ENCODE measurements around the gene B3GNT7.
A peak's percentile ranks its signal among the peaks of the same experiment; 100 is the strongest.
"Not testable (repeated sequence)": the region's sequence is repeated elsewhere in the genome, so short reads cannot be mapped to it uniquely, and the experiment has no call there.

B3GNT7 gene

GRCh38 chr2:231399046-231399852 is 3.7 kb downstream of the B3GNT7 start:
- FAIRE-seq (no peak), DNase-seq (ENCODE audit: extremely low spot score, insufficient read length, low read depth) (no peak)

GRCh38 chr2:231399853-231400680 is 4.6 kb downstream of the B3GNT7 start:
- no peak for DNase-seq (ENCODE audit: extremely low spot score, insufficient read length, low read depth)
- FAIRE-seq, result no peak

- not testable (repeated sequence) for DNase-seq (ENCODE audit: extremely low spot score, insufficient read length, low read depth); FAIRE-seq
These were observed 5.2 kb downstream of the B3GNT7 start for GRCh38 chr2:231400681-231401080.

GRCh38 chr2:231401101-231401500 is 5.6 kb downstream of the B3GNT7 start:
- DNase-seq (ENCODE audit: extremely low spot score, insufficient read length, low read depth); FAIRE-seq: not testable (repeated sequence)

GRCh38 chr2:231403421-231404182 is 8.1 kb downstream of the B3GNT7 start:
- FAIRE-seq; DNase-seq (ENCODE audit: extremely low spot score, insufficient read length, low read depth): not testable (repeated sequence)

DNA sequence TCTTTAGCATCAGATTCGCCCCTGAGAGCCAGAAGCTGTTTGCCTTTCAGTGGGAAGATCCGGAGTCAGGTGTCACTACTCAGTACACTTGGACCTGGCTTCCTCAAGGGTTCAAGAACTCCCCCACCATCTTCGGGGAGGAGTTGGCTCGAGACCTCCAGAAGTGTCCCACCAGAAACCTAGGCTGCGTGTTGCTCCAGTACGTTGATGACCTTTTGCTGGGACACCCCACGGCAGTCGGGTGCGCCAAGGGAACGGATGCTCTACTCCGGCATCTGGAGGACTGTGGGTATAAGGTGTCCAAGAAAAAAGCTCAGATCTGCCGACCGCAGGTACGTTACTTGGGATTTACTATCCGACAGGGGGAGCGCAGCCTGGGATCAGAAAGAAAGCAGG is 8.7 kb downstream of the B3GNT7 start:
- DNase-seq (ENCODE audit: extremely low spot score, insufficient read length, low read depth); FAIRE-seq: not testable (repeated sequence)

DNA sequence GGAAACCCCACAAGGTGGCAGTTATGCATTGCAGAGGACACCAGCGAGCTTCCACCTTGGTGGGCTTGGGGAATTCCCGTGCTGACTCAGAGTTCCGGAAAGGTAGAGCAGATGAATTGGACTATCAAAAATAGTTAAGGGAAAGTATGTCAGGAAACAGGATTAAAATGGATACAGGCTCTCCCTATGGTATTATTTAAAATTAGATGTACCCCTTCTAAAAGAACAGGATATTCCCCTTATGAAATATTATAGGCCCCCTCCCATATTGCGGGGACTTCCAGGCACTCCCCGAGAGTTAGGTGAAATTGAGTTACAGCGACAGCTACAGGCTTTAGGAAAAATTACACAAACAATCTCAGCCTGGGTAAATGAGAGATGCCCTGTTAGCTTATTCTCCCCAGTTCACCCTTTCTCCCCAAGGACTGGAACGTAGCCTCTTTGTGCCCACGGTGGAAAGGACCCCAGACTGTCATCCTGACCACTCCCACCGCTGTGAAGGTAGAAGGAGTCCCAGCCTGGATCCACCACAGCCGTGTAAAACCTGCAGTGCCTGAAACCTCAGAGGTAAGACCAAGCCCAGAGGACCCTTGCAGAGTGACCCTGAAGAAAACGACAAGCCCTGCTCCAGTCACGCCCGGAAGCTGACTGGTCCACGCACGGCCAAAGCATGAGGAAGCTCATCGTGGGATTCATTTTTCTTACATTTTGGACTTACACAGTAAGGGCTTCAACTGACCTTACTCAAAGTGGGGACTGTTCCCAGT is 10.3 kb downstream of the B3GNT7 start:
- not testable (repeated sequence) for DNase-seq (ENCODE audit: extremely low spot score, insufficient read length, low read depth); FAIRE-seq

DNA sequence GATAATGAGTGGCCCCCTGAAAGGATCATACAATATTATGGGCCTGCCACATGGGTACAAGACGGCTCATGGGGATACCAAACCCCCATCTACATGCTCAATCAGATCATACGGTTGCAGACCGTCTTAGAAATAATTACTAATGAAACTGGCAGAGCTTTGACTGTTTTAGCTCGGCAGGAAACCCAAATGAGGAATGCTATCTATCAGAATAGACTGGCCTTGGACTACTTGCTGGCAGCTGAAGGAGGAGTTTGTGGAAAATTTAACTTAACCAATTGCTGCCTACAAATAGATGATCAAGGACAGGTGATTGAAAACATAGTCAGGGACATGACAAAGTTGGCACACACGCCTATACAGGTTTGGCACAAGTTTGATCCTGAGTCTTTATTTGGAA is 12.2 kb downstream of the B3GNT7 start:
- FAIRE-seq; DNase-seq (ENCODE audit: extremely low spot score, insufficient read length, low read depth): not testable (repeated sequence)

- not testable (repeated sequence) for FAIRE-seq; DNase-seq (ENCODE audit: extremely low spot score, insufficient read length, low read depth)
These were observed 12.8 kb downstream of the B3GNT7 start for GRCh38 chr2:231408304-231408703.

DNA sequence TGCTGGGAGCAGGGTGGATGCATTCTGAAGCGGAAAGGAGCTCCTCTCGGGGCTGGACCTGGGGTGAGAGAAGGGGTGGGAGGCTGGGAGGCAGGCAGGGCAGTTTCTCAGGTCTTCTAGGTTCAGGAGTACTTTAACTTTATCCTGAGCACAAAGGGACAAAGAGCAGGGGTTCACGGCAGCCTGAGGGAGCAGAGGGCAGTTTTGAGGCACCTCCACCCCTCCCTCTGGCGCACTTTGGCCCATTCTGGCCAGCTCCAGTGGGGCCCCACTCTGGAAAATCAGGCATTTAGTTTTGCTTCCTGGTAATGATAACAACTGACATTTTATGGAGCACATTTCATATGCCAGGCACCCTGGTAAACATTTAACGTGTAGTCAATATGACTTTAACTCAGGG is 14.3 kb downstream of the B3GNT7 start:
- DNase-seq (ENCODE audit: extremely low spot score, insufficient read length, low read depth) (no peak), FAIRE-seq (no peak)

DNA sequence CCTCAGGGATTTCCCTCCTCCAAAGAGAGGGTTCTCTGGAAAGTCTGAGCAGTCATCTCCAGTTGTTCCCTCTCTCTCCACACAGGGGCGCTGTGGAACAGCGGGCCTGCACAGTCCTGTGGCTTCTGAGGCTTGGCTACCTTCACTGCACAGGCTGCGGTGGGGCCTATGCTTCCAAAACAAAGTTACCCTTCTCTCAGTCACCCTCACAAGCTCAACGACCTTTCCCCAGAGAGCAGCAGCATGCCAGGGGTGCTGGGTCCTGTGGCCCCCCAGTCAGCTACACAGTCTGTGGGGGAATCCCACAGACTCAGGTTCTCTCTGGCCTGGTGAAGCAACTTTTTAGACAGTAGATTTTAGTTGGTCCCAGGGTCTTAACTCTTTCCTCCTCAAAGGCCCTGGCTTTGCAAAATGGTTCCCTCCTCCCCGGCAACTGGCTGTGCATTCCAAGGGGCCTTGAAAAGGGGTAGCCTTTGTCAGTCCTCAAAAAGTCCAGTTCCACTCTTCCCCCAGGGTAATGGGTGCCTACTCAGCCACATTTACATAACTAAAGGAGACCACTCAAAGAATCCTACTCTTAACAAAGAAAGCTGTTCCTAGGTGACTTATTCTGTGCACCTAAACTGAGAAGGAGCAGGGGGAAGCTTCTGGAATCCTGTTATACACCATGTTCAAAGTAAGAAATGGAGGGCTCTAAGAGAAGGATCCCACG is 14.9 kb downstream of the B3GNT7 start:
- FAIRE-seq, result peak; percentile 35
- DNase-seq (ENCODE audit: extremely low spot score, insufficient read length, low read depth), result no peak

DNA sequence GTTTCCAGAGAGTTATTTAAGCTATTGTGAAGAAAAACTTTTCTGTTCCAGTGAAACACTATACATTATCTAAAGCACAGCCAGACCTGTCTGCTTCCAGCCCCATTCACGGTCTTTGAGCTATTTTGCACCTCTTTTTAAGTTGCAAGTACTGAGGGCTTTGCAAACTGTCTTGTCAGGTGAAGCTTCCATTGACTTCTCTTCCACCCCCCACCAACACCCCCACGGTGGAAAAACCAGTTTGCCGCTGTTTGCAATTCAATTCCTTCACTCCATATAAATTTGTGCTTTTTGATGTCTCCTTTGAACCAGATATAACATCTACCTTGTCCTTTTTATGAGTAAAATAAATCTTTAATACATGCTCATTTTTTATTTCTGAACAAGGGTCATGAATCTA is 15.7 kb downstream of the B3GNT7 start:
- no peak for FAIRE-seq
- no peak for DNase-seq (ENCODE audit: extremely low spot score, insufficient read length, low read depth)

- FAIRE-seq (peak; percentile 87), DNase-seq (ENCODE audit: extremely low spot score, insufficient read length, low read depth) (peak; percentile 70)
These were observed 16.5 kb downstream of the B3GNT7 start for GRCh38 chr2:231411831-231412617.

DNA sequence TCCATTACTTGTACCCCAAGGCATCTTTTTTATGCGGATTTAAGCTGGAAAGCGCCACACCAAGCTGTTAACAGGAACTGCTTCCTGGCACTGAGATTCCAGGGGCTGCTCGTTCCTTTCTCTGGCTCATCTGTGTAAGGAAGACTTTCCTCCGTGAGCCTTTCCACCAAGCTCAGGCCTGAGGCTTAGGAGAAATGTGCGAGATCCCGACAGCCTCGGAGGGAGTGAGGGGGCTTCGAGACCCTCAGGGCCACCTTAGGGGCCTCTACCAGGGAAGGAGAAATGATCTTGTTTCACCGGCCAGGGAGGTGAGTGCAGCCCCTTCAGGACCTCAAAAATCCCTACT is 17.1 kb downstream of the B3GNT7 start:
- FAIRE-seq (no peak), DNase-seq (ENCODE audit: extremely low spot score, insufficient read length, low read depth) (no peak)

DNA sequence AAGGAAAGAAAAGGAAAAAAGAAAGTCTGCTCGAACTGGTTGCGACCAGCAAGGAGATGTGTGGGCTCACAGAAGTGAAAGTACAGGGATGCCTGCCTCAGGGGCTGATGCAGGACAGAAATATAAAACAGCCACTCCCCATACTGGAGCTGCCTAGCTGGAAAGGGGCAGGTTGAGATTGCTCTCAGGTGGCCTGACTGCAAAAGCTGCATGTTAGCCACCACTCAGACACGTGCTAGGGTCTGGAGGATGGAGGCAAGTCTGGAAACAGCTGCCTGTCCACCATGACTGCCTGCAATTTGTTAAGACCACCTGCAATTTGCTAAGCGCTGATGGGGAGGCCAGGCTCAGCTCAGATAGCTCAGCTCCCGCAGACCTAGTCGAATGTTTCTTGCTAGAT is 17.9 kb downstream of the B3GNT7 start:
- DNase-seq (ENCODE audit: extremely low spot score, insufficient read length, low read depth) (no peak), FAIRE-seq (no peak)

GRCh38 chr2:231413921-231414476 is 18.5 kb downstream of the B3GNT7 start:
- FAIRE-seq (no peak), DNase-seq (ENCODE audit: extremely low spot score, insufficient read length, low read depth) (no peak)

DNA sequence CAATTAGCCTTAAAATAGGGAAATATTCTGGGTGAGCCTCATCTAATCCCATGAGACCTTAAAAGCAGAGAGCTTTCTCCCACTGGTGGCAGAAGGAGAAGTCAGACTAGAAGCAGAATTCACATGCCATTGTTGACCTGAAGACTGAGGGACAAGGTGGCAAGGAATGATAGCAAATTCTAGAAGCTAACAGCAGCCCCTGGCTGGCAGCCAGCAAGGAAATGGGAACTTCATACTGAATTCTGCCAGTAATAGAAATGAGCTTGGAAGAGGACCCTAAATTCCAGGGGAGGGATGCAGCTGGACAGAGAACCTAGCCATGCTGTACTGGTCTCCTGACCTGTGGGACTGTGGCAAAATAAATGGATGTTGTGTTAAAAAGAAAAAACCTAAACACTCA is 19.5 kb downstream of the B3GNT7 start:
- DNase-seq (ENCODE audit: extremely low spot score, insufficient read length, low read depth) (no peak), FAIRE-seq (no peak)

Measured in GM18507 (cell line).